HG03521 (cell line): ENCODE results near the gene TBC1D2B.

ENCODE experiments used
- ATAC-seq: cut with Tn5 transposase; IDR thresholded peaks from one replicate; pipeline ENCODE4 v1.9.1; 2021; ENCODE audit warnings: mild to moderate bottlenecking, moderate library complexity; ENCODE audit not compliant: unreplicated experiment

TBC1D2B gene

DNA sequence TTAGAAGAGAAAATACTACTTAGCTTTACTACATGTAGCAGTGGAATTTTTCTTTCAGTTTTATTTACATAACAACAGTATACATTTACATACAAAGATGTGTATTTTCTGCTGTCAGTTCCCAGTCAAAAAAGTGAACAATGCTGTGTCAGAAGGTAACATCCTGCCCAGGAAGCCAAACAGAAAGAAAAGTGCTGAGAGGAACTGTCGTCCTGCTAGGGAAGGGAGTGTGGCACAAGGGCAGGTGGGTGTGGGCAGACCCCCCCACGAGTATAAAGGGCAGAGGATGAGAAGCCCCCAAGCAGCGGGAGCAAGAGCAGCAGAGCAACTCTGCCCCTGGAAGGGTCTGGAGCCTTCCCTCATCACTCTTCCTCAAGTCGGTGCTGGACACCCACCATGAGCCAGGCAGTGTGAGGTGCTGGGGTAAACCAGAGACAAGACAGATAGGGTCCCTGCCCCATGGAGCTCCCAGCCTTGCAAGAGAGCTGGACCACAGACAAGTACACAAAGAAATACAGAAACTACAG, 39.7 kb downstream of the TBC1D2B start:
- no peak for ATAC-seq

DNA sequence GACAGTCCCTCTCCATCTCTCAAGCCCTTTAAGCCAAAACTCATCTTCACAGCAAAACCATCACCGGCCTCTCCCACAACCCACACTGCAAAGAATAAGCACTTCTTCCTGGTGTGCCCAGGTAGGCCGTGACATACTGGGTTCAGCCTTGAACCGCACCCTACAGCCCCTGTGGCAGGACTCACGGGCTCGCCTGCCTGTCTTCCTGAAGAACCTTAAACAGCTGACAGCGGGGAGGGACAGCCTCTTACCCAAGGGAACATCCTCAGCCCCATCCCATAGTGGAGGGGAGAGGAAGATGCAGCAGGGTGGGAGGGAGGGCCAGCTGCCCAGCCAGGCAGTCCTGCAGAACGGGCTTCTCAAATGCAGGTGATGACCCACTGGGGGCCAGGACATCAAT, 40.2 kb downstream of the TBC1D2B start:
- no peak for ATAC-seq

DNA sequence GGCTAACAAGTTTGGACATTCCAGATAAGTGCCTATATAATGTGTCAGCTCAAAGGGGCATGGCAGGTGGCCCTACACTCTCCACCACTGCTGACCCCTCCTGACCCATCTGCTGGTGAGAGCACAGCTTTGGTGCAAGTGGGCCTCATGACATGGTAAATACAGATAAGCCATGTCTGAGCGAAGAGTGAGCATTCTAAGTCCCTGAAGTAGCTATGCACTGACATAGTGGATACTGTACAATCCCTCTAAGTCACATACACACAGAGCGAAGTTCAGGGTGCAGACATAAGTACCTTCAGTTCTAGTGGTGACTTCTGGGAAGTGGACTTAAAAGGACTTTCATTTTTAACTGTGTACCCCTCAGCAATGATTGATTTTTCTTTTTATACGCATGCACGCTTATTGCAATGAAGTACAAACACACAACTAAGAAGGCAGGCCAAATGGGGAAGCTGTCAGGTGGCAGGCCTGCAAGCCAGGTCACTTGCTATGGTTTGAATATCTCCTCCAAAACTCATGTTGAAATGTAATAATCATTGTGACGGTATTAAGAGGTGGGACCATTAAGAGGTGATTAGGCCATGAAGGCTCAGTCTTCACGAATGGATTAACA, 41.5 kb downstream of the TBC1D2B start:
- ATAC-seq: no peak

DNA sequence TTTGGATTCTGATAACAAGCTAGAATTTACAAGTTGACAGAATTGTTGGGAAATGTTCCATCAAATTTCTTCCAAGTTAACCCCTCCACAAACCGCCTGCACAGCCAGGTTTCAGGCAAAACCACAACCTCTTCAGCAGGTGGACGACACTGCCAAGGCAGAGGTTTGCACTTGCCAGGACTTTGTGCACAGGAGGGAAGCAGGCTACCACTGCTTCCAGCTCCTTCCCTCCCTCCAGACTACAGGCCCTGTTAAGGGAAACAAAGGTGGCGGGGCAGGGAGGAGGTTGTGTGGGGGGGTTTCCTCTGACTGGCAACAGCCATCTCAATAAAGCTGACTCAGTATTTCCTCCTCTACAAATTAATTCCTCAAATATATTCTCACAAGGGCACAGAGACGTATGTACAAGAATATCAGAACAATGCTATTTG, 42.2 kb downstream of the TBC1D2B start:
- no peak for ATAC-seq

DNA sequence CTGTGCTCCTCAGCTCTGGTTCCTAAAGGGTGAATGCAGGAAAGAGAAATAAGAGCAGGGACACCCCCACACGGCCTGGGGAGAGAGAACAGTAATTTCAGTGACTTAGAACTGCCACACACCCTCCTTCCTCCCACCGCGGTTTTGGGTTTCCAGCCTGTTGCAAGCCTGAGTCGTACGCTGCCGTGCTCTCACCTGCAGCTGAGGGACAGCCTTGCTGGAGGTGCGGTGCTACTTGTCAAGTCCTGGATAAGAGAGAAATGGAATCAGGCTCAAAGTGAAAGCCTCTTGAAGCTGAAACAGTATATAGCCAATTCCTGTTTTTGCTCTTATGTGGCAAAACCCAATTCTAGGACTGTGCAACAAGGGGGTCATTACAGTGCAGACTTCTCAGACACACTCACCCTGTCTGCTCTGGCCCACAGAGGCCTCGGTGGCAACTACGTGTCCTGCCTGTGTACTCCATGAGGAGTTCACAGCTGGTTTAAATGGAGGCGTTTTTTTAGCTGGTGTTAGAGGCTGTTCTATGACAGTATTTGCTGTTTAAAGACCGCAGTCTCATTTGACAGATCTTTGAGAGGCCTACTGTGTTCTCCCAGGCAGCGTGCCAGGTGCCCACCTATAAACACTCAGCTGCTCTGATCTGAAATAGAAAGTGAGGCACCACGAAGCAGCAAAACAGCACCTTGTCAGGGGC, 42.9 kb downstream of the TBC1D2B start:
- ATAC-seq: peak; percentile 74

DNA sequence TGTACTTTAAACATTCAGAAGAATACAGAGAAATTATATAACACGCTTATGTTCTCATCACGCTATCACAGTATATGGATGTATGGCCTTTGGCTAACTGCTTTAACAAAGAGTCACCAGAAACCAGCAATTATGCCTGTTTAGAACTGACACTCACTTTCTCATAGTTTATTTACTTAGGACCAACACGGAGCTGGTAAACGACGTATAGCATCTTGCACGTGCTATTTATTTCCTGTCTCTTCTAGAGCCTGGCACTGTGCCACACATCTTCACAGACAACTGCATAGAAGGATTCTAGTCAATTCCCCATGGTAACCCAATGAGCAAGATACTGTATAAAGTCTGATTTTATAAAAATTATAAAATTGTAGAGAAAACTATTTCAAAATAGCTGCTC, 43.6 kb downstream of the TBC1D2B start:
- no peak for ATAC-seq

DNA sequence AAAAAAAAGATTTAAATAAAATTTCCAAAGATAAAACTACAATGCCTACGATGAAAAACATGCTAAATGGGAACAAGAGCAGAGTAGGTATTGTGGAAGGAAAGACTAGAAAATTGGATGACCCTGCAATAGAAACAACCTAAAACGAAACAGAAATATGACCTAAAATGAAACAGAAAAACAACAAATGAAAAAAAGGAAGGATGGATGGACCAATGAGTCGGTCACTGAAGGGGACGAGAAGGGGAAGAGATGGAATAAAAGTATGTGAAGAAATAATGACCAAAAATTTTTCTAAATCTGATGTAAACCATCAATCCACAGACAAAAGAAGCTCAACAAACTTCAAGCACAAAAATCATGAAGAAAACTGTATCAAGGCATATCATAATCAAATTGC, 44.8 kb downstream of the TBC1D2B start:
- ATAC-seq: no peak

DNA sequence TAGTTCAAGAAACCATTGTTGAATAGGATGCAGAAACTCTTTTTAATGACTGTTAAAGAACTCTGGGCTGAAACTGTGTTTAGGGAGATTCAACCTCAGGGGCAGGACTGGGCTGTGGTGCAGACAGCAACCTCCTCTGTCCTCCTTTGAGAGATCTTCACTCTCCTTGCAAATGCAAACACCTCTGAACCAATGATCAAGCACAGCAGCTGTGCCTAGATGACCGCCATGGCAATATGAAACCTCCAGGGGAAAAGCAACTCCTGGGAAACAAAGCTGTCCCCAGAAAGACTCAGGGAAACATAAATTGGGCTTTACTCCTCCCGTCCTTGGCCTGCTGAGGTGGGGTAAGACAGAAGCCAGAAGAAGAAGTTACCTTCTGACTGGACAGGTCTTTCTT, 52.6 kb downstream of the TBC1D2B start:
- ATAC-seq: no peak

DNA sequence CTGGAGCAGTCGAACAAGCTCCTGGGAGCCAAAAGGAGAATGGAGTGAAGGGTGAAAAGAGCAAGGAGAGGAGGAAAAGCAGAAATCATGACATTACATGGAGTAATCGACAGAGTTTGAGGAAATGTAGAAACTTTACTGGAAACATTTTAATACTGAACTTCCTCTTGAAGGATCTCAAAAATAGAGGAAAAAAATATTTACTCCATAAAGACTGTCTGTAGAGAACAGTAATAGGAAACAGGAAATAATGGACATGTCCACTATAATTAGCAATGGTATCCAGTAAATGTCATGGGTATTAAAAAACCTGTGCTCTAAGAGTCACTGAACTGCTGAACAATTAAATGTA, 53.0 kb downstream of the TBC1D2B start:
- no peak for ATAC-seq

DNA sequence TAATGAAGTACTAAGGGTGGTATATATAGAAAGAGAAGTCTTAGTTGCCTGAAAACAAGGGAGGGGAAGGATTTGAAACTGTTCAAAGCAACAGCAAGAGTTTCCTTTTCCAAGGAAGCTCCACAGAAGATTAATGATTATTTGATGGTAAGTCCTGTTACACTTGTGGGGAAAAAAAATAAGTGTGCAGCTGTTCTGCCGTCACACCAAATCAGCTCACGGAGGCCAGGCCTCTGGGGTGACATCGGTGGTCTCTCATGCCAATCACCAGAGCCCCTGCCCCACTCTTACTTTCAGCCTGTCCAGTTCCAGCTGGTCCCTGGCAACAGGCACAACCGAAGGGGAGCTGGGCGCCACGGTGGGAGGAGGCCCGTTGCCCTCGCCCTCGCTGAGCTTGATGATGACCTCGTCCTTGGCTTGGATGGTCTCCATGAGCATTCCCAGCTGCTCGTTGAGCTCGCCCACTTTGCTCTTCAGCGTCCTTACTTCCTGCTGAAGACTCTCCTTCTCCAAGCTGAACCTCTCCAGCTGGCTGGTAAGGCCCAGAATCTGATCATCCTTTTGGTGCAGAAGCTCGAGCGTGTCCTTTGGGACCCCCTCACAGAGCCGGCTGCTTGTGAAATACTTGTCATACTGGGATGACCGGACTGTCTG, 53.5 kb downstream of the TBC1D2B start:
- no peak for ATAC-seq

DNA sequence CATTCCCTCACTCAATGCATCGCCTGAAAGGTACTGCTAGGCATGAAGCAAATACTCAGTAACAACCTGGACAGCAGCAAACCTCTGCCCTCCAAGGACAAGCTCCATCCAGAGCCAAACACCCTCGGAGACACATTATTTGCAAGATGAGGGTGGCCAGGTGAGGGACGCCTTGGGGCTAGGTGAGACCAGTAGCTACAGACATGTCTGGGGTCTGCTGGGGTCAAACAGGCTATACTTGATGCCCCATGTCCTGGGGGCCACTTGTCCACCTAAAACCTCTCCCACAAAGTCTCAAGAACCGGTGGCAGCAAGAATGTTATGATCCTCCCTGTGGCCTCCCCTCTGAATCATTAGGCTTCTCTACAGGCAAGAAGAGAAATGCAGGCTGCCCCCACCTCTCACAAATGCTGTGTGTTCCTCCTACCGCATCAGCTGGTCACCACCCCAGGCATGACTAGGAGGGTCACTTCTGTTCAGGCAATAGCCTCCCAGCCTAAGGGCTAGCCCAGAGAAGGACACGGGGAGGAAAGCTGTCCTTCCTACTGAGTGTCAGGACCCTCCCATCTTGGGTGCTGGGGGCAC, 54.3 kb downstream of the TBC1D2B start:
- ATAC-seq: no peak

DNA sequence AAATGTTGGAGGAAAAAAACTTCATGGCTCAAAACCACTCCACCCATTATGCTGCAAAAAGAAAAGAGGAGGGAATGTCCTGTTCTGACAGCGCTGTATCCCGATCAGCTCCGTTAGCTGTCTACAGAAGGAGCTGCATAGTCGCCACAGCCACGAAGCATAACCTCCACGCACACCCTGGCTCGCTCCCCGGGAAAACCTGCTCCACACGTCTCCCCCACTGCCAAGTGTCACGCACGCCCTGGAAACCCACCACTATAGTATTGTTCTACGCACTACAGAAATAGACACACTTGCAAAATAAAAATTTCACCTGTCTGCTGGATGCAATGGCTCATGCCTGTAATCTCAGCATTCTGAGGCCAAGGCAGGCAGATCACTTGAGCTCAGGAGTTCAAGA, 55.8 kb downstream of the TBC1D2B start:
- ATAC-seq: no peak

DNA sequence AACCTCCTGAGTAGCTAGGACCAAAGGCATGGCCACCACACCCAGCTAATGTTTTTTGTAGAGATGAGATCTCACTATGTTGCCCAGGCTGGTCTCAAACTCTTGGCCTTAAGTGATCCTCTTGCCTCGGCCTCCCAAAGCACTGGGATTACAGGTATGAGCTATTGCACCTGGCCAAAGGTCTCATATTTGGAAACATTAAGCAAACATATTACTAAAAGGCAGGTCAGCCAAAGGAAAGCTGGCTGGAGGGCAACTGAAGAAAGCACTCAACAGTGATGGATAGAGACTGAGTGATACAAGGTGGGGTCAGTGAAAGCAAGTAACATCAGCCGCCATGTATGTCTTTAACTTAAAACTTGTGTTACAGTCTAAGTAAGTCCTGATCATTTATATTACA, 57.5 kb downstream of the TBC1D2B start:
- no peak for ATAC-seq

DNA sequence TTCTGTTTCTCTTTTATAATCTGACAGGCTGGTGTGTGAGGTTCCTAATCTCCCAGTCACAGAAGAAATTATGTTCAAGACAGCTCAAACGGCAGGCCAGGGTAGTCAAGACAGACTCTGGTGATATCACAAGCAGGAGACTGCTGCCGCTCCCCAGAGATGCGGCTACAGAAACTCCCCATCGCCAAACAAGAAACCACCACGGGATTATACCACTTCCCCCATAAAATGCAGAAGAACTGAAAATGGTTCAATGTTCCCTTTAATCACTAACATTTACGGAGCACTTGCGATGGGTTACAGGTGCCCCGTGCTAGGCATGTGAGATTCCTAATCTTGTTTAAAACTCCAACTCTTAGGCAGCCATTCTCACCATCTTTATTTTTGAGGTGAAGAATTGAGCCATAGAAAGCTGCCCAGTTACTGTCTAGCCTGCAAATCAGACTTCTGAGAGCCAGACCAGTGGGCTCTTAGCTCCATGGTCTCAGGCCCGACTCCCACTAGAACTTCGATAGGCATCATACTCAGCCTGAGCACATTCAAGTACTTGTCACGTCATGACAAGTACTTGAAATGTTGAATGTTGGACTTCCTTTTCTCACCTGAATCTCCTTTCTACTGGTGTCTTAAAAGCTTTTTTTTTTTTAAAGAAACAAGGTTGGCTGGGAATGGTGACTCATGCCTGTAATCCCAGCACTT, 58.4 kb downstream of the TBC1D2B start:
- no peak for ATAC-seq

DNA sequence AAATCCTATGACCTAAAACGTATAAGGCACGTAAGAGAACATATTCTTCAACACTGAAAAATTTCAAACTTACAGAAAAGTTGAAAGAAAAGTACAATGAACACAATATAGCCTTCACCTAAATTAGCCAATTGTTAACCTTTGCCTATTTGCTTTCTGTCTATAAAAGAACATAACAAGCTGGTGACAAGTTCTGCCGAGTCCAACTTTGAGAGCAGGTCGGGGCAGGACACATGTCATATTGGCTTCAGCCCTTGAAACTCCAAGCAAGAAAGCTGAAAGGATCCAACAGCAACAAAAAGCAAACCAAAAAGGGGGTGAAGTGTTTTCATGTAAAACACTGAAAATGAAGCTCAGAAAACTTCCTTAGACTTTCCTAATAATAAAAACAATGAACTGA, 59.1 kb downstream of the TBC1D2B start:
- ATAC-seq: no peak

DNA sequence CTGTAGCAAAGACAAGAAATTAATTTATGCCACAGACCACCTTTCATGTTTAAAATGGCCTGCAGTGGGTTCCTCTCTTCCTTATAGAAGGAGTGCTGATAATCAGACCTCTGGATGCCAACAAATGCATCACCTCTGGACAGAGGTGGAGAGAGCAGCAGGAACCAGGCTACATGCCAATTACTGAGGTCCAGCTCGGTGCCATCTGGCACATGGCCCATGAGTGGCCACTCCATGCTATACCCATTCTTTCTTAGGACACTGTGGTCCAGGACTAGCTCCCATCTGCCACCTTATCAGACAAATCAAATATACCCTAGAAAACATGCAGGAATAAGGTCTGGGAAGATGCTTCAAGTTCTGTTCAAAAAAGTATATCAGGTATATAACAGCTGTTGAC, 60.7 kb downstream of the TBC1D2B start:
- no peak for ATAC-seq

DNA sequence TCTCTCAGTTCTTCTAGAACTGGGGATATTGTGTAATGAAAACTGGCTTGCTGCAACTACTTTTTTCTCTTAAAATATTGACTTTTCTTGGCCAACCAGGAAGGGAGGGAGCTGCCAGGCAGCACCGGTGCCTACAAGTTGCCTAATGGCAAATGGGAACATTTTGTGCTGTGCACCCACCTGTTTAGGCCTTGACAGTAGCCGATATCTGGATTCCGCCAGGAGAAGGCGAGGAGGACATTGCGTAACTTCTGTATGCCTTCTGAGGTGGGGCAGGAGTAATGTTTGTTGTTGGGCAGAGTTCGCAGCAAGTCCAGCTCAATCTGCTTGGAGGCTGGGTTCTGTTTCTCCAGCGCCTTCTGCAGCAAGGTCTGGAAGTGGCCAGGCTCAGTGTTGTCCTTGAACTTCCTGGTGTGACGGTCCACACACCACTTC, 64.9 kb downstream of the TBC1D2B start:
- no peak for ATAC-seq

DNA sequence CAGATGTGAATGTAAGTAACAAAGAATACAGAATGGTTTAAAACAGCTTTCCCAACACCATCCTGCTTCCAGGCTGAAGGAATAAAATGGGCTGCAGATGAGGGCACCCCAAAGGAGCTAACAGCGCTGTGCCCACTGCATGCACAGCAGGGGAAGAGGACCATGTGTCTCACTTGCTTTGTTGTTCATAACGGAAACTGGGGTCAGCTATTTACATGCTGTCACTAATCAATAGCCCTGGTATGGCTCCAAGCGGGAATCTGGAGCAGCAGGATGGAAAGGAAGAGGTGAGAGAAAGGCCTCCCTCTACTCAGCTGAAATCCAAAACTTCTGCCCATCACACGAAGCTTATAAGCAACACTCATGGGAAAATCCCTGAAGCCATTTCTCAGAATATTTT, 67.4 kb downstream of the TBC1D2B start:
- ATAC-seq: no peak

DNA sequence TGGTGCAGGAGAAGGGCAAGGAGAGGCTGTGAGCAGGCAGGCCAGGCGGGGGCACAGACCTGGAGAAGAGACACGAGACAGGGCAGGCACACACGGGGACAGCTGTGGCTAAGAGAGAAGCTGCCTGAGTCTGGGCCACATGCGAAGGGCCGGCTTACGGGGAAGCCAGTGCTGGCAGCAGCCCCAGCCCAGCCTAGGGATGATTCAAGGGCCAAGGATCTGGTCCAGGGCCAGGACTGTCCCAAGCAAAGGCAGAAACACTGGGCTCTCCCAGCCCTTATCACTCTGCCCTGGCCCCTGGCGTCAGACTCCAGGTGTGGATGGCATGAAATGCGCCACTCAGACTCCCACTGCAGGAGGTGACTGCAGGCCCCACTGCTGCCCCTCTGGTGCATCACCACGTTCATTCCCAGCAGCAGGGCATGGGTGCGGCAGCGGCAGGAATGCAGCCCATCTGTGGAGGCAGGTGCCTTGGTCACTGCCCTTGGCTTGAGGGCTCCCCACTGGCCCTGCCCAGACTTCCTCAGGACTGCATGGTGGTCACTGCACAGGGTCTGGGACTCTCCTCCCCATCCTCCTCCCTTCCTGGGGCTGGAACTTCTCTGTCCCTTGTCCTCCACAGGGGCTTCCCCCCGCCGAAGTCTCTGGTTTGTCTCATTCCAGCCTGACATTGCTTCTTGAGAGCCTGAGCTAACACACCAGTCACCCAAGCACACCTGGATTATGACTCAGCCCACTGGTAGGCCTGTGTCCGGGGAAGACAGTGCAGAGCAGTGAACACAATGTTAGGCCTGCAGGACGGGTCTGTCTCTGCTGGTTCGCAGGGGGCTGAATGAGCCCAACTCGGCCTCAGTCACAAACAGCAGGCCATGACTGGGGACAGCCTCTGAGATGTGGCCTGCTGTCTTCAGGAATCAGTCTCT, 69.3 kb downstream of the TBC1D2B start:
- no peak for ATAC-seq
